Loucy (cell line): ENCODE results near the gene E4F1.

Experiments
- CTCF ChIP-seq: fragments of 200-600 bp; sonication (generic); conservative IDR thresholded peaks from 2 replicates; pipeline ENCODE4 v1.5.1; 2014; ENCODE audit warnings: mild to moderate bottlenecking, antibody characterized with exemption, low read length
- EZH2phosphoT487 ChIP-seq: fragments of 200-600 bp; IDR thresholded peaks from 2 replicates; pipeline ENCODE4 v1.6.1; 2018; ENCODE audit warnings: antibody characterized with exemption, mild to moderate bottlenecking, moderate library complexity, borderline replicate concordance

DNA sequence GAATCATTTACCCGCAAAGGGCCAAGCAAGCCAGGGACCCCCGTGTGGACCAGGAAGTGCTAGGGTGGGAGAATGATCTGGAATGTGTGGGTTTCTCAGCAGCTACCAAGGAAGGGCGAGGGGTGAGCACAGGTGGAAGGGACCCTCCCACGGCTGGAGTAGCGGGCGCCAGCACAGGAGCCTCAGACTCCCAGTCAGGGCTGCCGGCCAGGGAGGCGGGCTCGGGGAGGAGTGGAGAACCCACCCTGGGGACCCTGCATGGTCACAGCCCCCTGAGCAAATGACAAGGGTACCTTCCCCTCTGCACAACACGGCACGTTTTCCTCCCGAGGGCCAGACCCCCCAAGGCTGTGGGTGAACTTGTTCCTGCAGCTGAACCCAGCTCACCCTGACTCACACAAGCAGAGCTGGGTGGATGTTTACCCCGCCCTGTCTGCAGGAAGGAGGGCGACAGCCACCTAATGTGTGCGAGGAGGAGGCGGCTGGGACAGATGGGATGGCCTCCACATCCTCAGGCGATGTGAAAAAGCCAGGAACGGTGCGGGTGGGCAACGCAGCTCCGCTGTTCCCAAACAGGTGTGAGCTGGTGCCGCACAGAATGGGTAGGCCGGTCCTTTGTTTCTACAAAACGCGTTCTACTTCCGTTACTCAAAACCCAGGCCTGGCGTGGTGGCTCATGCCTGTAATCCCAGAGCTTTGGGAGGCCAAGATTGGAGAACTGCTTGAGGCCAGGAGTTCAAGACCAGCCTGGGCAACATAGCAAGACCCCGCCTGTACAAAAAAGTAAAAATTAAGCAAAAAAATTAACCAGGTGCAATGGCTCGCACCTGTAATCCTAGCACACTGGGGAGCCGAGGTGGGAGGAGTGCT, 21.8 kb downstream of the E4F1 start:
- TF ChIP-seq CTCF: no peak
- TF ChIP-seq EZH2phosphoT487: no peak
